Nephron progenitor cell (in vitro differentiated cells): ENCODE measurements around the gene TNS1.

Experiments used
- DNase-seq: peaks from one replicate; pipeline ENCODE4 v3.0.0; 2021
- H3K27ac Mint-ChIP-seq: 2 replicates; pipeline ENCODE4 v1.8.0; 2021; ENCODE audit warnings: mild to moderate bottlenecking, moderate library complexity, mixed read lengths
- H3K27me3 Mint-ChIP-seq: 2 replicates; pipeline ENCODE4 v1.8.0; 2021; ENCODE audit warnings: mild to moderate bottlenecking, low read depth, mixed read lengths; ENCODE audit not compliant: poor library complexity
- H3K36me3 Mint-ChIP-seq: 2 replicates; pipeline ENCODE4 v1.8.0; 2021; ENCODE audit warnings: low read depth, mixed read lengths
- H3K4me1 Mint-ChIP-seq: 2 replicates; pipeline ENCODE4 v1.8.0; 2021; ENCODE audit warnings: mixed read lengths
- H3K4me3 Mint-ChIP-seq: 2 replicates; pipeline ENCODE4 v1.8.0; 2021; ENCODE audit warnings: mild to moderate bottlenecking, moderate library complexity, mixed read lengths
- H3K9me3 Mint-ChIP-seq: 2 replicates; pipeline ENCODE4 v1.8.0; 2021; ENCODE audit warnings: mild to moderate bottlenecking, moderate library complexity, mixed read lengths
- CTCF ChIP-seq: fragments of 200-600 bp; sonication (generic); IDR thresholded peaks from 2 replicates; pipeline ENCODE4 v1.5.0; 2021; ENCODE audit warnings: antibody characterized with exemption

Gene TNS1

DNA sequence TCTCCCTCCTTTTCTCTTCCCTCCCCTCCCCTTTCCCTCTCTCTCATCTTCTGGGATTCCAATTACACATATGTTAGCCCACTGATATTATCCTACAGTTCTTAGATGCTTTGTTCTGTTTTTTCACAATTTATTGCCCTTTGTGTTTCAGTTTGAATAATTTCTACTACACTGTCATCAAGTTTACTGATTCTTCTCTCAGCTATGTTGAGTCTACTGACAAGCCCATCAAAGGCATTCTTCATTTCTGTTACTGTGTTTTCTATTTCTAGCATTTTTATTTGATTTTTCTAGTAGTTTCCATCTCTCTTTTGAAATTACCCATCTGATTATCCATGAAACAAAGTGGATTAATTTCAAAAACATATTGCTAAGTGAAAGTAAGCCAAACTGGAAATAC lies 219.6 kb downstream of the TNS1 start:
- peaks cover 12% of the 10 kb centered on the region for H3K36me3 Mint-ChIP-seq
- DNase-seq = no peak
- no peak overlapping the region for H3K4me3 Mint-ChIP-seq
- peaks cover 34% of the 10 kb centered on the region for H3K9me3 Mint-ChIP-seq
- no peak for TF ChIP-seq CTCF
- peaks cover 29% of the 10 kb centered on the region for H3K27me3 Mint-ChIP-seq
- no peaks in the 10 kb centered on the region for H3K4me1 Mint-ChIP-seq
- no peak overlapping the region for H3K27ac Mint-ChIP-seq

GRCh38 chr2:217777906-217778305 lies 224.9 kb downstream of the TNS1 start:
- Mint-ChIP-seq H3K4me3 (no peak overlapping the region), H3K36me3 (peaks cover 7% of the 10 kb centered on the region), H3K4me1 (no peaks in the 10 kb centered on the region), H3K27ac (no peak overlapping the region), H3K27me3 (peaks cover 16% of the 10 kb centered on the region), H3K9me3 (peaks cover 21% of the 10 kb centered on the region)
- DNase-seq = no peak
- no peak for TF ChIP-seq CTCF

DNA sequence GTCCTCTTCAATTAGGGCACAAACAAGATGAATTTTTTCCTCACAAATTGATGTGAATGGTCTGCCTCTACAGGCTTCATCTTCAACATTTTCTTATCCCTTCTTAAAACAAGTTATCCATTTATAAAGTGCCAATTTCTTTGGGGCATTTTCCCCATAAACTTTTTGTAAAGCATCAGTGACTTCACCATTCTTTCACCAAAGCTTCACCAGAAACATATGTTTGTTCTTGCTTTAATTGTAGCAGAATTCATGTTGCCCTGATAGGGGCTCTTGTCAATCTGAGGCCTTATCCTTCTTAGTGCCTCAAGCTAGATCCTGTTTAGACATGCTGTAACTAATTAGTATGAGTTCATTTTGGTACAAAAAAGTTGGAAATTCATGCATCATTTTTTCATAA lies 226.2 kb downstream of the TNS1 start:
- TF ChIP-seq CTCF = no peak
- H3K4me1 Mint-ChIP-seq = no peaks in the 10 kb centered on the region
- H3K36me3 Mint-ChIP-seq = peaks cover 4% of the 10 kb centered on the region

DNA sequence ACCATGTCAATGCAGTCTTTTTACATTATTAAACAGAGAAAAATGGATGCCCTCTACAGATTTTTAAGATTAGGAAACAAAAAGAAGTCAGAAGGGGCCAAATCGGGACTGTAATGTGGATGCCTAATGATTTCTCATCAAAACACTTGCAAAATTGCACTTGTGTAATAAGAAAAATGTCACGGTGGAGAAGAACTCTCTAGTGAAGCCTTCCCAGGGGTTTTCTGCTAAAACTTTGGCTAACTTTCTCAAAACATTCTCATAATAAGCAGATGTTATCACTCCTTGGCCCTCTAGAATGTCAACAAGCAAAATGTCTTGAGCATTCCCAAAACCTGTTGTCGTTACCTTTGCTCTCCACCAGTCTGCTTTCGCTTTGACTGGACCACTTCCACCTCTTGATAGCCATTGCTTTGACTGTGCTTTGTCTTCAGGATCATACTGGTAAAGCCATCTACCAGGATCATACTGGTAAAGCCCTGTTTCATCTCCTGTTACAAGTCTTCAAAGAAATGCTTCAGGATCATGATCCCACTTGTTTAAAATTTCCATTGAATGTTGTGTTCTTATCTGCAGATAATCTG lies 226.8 kb downstream of the TNS1 start:
- H3K27ac Mint-ChIP-seq = no peak overlapping the region
- H3K9me3 Mint-ChIP-seq = peaks cover 5% of the 10 kb centered on the region
- no peak overlapping the region for H3K4me3 Mint-ChIP-seq
- H3K4me1 Mint-ChIP-seq = no peaks in the 10 kb centered on the region
- DNase-seq = no peak
- TF ChIP-seq CTCF = no peak
- peaks cover 25% of the 10 kb centered on the region for H3K27me3 Mint-ChIP-seq
- no peaks in the 10 kb centered on the region for H3K36me3 Mint-ChIP-seq

More for the DNA sequence above, 226.2 kb downstream of the TNS1 start:
- no peak for DNase-seq
- H3K9me3 Mint-ChIP-seq = peaks cover 11% of the 10 kb centered on the region
- H3K4me3 Mint-ChIP-seq = no peak overlapping the region
- peaks cover 24% of the 10 kb centered on the region for H3K27me3 Mint-ChIP-seq
- H3K27ac Mint-ChIP-seq = no peak overlapping the region

- TF ChIP-seq CTCF = no peak
- no peaks in the 10 kb centered on the region for H3K4me1 Mint-ChIP-seq
- H3K4me3 Mint-ChIP-seq = no peak overlapping the region
- no peak for DNase-seq
- H3K27ac Mint-ChIP-seq = no peak overlapping the region
- peaks cover 34% of the 10 kb centered on the region for H3K27me3 Mint-ChIP-seq
- peaks cover 6% of the 10 kb centered on the region for H3K9me3 Mint-ChIP-seq
- H3K36me3 Mint-ChIP-seq = no peaks in the 10 kb centered on the region
Observed at GRCh38 chr2:217774232-217774631, 228.6 kb downstream of the TNS1 start.

- Mint-ChIP-seq H3K27me3 (peaks cover 38% of the 10 kb centered on the region), H3K36me3 (no peaks in the 10 kb centered on the region), H3K27ac (no peak overlapping the region), H3K9me3 (peaks cover 13% of the 10 kb centered on the region), H3K4me1 (no peaks in the 10 kb centered on the region), H3K4me3 (no peak overlapping the region)
- no peak for TF ChIP-seq CTCF
- DNase-seq = no peak
Observed at GRCh38 chr2:217773539-217773938, 229.3 kb downstream of the TNS1 start.
